GM19397 (cell line): ENCODE results near the gene TAMM41.
"Not testable (repeated sequence)": the region's sequence is repeated elsewhere in the genome, so short reads cannot be mapped to it uniquely, and the experiment has no call there.

Experiments
- ATAC-seq: cut with Tn5 transposase; IDR thresholded peaks from one replicate; pipeline ENCODE4 v1.9.1; 2021; ENCODE audit warnings: mild to moderate bottlenecking, moderate library complexity; ENCODE audit not compliant: unreplicated experiment

TAMM41 gene, protein sequence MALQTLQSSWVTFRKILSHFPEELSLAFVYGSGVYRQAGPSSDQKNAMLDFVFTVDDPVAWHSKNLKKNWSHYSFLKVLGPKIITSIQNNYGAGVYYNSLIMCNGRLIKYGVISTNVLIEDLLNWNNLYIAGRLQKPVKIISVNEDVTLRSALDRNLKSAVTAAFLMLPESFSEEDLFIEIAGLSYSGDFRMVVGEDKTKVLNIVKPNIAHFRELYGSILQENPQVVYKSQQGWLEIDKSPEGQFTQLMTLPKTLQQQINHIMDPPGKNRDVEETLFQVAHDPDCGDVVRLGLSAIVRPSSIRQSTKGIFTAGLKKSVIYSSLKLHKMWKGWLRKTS

DNA sequence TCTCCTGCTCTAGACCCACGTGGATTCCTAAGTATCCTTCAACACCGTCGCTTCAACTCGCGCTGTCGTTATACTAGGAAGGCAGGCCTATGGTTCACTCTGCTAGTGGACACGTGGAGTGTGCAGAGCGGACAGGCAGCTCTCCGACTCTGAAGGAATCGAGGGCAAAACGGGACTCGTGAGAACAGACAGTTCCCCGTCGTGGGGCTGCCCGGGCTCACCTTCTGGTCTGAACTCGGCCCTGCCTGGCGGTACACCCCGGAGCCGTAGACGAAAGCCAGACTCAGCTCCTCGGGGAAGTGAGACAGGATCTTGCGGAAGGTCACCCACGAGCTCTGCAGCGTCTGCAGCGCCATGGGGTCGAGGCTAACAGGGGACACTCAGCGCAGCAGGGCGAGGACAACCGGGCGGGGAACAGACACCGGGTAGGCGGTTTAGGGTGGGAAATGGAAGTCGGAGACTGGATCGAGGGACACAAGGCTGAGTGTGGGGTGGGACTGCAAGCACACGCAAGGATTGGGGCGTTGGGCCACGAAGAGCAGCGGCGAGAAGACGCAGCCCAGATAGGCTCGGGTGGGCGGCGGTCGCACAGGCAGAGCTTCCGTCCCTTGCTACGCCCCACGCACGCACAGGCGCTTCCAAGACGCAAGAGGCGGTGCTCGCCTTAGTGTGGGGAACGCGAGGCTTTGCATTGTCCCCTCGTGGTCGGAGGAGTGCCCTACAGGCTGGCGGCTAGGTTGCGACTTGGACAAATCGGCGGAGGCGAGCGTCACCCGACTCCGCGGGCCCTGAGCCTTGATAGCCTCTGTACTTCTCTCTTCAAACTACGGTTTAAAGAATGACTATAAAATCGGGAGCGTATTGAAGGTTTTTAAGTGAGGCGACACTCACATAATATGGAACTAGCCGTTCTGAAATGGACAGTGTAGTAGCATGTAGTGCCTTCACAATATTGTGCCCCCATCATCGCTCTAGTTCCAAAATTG lies at the start of gene TAMM41:
Gene TAMM41, minus strand, starts transcription at position 605 of the 986 bp plus-strand sequence. Its CDS starts 249 bp downstream, at position 356.
- ATAC-seq: peak; percentile 100

DNA sequence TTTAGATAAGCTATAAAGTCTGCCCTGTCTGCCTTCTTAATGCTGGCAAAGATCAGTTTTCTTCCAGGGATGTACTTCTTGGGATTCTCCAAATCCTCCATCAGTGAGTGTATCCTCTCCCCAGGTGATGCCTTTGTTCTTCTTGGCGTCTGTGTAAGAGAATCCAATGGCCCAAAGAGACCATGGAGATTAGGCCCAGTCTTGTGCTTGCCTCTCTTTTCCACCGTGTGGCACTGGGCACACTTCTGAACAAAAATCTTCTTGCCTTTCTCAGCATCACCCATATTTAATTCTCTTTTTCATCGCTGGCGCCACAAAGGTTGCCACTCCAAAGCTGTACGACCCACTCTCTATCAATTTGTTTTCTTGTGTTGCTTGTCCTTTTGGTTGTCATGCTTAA lies 32.2 kb upstream of the TAMM41 start:
- no peak for ATAC-seq

DNA sequence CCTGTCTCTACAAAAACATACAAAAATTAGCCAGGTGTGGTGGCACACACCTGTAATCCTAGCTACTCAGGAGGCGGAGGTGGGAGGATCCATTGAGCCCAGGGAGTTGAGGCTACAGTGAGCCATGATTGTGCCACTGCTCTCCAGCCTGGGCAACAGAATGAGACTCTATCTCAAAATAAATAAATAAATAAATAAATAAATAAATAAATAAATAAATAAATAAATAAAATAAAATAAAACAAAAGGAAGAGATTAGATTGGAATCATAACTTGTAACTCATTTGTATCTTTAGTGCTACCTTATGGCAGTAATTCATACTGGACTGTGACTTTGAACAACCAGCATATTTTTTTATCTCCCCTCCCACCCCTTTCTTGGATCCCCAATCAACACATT lies 28.0 kb upstream of the TAMM41 start:
- ATAC-seq: not testable (repeated sequence)

- not testable (repeated sequence) for ATAC-seq
Observed at GRCh38 chr3:11863739-11864138, 17.1 kb upstream of the TAMM41 start.

GRCh38 chr3:11862584-11862983 lies 15.9 kb upstream of the TAMM41 start:
- not testable (repeated sequence) for ATAC-seq

DNA sequence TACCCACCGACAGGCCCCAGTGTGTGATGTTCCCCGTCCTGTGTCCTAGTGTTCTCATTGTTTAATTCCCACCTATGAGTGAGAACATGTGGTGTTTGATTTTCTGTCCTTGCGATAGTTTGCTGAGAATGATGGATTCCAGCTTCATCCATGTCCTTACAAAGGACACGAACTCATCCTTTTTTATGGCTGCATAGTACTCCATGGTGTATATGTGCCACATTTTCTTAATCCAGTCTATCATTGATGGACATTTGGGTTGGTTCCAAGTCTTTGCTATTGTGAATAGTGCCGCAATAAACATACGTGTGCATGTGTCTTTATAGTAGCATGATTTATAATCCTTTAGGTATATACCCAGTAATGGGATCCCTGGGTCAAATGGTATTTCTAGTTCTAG lies 15.5 kb upstream of the TAMM41 start:
- ATAC-seq: not testable (repeated sequence)

DNA sequence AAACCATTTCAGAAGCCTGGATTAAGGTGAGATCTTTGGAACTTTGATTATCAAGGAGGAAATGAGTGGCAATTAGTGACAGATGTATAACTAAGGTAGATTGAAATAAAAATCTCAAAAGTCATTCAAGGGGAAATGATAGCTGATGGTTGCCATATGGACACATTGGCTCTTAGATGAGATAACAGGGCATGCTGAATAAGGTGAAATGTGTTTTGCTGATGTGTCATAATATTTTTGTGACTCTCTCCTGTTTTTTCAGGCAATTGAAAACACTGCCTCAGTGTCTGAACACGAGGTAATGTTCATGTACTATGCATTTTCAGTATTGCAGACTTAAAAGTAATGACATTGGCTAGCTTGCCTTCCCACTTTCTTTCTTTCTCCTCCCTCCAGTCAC lies 13.5 kb upstream of the TAMM41 start:
- not testable (repeated sequence) for ATAC-seq

GRCh38 chr3:11853450-11853849 lies 6.8 kb upstream of the TAMM41 start:
- no peak for ATAC-seq

- no peak for ATAC-seq
Observed at GRCh38 chr3:11850003-11850402, 3.3 kb upstream of the TAMM41 start.

DNA sequence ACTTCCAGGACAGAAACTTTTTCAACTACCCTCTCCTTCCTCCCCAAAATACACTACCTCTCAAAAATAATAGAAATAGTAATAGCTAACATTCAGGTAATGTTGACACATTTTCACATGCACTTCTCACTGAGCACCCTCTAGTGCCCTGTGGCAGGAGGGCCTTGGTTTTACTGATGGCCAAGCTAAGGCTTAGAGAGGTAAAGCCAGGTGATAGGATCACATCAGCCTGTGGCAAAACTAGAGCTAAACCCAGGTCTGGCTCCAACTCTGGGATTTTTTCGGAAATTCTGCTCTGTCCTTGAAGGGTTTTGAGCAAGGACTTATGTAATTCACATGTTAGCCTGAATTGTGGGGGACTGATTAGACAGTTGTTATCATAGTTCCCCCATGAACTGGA lies 922 bp upstream of the TAMM41 start:
- no peak for ATAC-seq

GRCh38 chr3:11845651-11846050 lies 1.0 kb downstream of the TAMM41 start:
- no peak for ATAC-seq

GRCh38 chr3:11844891-11845290 lies 1.8 kb downstream of the TAMM41 start:
- no peak for ATAC-seq

DNA sequence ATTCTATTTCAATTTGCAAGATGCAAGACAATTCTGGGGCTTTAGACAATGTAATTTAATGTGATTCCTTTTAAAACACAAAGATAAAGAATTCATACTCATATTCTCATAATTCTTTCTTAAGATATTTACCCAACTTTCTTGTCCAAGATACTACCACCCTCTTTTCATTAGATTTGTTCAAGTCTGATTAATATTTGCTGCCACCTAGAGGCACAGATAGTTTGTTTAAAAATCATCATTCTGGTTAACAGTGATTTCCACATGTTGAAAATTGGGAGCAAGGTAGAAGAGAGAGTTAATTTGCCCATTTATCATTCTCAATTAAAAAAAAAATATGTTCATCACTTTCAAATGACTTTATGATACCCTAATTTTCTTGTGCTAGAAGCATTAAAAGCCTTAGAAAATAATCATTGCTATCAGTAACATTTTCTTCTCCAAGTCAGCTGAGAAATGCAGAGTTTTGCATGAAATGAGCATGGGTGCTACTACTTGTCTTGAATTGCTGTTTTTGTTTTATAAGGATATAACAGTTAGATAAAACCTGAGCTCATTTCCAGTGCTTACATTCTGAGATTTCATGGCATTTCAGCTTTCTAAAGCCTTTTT lies 11.6 kb downstream of the TAMM41 start:
- no peak for ATAC-seq

DNA sequence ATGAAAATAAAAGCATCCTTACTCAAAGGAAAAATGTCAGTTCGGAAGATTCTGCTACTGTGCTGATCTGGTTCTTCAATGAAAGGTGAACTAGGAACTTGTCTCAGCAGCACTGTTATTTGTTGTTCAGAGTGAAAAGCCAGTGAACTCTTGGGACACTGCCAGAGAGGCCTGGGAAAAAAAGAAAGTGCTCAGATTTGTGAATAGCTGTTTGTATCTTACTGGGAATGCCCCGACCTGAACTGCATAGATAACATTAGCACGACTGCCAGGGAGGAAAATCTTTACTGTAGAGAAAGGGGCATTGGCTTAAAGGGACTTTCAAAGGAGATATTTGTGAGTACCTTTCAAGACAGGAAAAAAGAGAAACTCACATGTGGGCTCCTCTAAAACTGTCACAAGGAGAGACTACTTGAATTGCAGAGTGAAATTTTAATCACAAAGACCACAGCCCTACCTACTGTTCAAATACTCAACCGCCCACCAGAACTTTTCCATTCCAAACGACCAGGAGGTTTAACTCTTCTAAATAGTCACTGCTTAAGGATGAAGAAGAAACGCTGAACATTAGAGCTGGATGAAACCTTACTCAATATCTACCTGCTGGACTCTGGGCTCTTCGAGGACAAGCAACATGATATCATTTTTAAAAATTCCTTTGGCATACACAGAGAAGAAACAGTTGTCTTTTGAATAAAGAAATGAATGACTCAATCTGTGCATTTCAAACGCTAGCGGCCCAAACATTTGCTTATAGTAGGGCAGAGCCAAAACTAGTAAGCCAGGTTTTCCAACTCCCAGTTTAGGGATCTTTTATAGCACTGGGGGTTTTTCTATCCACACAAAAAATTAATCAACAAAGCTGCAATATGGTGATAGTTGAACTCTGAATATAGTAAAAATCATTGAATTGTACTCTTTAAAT lies 13.4 kb downstream of the TAMM41 start:
- no peak for ATAC-seq

DNA sequence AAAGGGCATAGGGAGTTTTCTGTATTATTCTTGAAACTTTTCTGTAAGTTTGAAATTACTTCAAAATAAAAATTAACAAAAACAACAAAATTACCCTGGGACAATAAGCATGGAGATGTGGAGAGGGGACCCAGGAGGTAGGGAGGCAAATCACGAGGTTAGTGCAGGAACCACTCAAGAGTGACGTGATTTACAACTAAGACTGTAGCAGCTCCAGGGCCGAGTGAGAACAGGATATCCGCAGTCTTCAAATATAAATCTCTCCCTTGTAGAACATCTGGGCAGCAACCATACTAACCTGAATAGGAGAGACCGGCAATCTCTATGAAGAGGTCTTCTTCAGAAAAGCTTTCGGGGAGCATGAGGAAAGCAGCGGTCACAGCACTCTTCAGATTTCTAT lies 17.3 kb downstream of the TAMM41 start:
- ATAC-seq: no peak

GRCh38 chr3:11826628-11827265 lies 19.9 kb downstream of the TAMM41 start:
- ATAC-seq: no peak

DNA sequence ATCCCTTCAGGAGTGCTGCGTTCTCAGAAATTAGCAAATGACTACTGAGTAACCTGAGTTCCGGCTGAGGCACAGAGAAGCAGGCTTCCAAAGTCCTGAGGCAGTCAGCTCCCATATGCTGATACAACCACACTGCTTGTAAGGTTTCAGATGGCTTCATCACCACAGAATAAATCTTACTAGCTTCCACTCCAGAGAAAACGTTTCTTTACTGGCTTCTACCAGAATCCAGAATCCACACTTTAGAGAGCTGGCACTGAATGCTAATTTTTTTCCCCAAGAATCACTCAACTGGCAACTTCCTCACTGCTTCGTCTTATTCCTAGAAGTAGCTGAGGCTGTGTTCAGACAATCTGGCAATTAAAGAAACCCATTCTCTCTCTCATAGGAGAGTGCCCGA lies 21.4 kb downstream of the TAMM41 start:
- no peak for ATAC-seq

DNA sequence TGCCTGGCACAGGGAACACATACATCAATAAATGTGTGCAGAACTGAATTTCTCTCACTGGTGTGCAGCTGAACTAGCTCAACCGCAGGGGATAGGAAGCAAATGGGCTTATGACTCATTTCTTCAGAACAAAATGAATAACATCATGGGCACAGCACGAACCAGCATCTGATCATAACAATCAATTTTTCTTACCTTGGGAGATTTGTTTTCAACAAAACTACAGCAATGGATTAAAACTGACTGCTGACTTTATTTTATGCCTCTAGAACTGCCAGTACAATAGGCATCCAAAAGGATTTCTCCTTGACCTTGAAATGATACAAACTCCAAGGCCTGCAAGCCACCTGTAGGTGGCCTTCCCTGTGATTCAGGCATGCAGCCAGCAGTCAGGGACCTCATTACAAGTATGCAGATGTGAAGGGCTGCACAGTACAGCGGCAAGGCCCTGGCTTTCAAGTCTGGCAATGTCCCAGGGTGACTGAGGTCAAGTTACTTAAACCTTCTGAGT lies 26.1 kb downstream of the TAMM41 start:
- no peak for ATAC-seq

- ATAC-seq: no peak
Observed at GRCh38 chr3:11819146-11819689, 27.5 kb downstream of the TAMM41 start.
